HEK293 (cell line): Measurements from ENCODE around the gene LPCAT1.

Source experiments
- CTCF ChIA-PET: fragments of 350-600 bp; formaldehyde crosslinking; extraction: SDS; loops from one replicate; lab custom pipeline; 2021; ENCODE audit warnings: antibody characterized with exemption; lab: Yijun Ruan, JAX
- POLR2A ChIA-PET: fragments of 300-600 bp; formaldehyde crosslinking; extraction: SDS; loops from one replicate; lab custom pipeline; 2020; ENCODE audit warnings: antibody characterized with exemption, inconsistent platforms; lab: Yijun Ruan, JAX
- H3K27ac ChIP-seq: fragments of 200-500 bp; sonication (Bioruptor generic); 2 replicates; pipeline ENCODE4 v1.5.1; 2014; ENCODE audit warnings: low read depth, low read length, control low read depth, inconsistent platforms; ENCODE audit errors: extremely low read depth
- H3K36me3 ChIP-seq, 2 experiments: fragments of 200-500 bp in 1 of 2; sonication (Bioruptor generic) in 1 of 2; 1 replicate in 1 of 2; 2 replicates in 1 of 2; pipeline ENCODE4 v1.5.1; 2014 to 2017; ENCODE audit warnings: inconsistent platforms in 2 of 2, low read length in 2 of 2; ENCODE audit not compliant: control insufficient read depth in 2 of 2, insufficient read depth in 1 of 2
- H3K4me1 ChIP-seq: fragments of 200-500 bp; sonication (Bioruptor generic); 2 replicates; pipeline ENCODE4 v1.5.1; 2014; ENCODE audit warnings: mild to moderate bottlenecking, low read length, inconsistent platforms; ENCODE audit not compliant: control insufficient read depth, insufficient read depth
- H3K4me3 ChIP-seq: 2 replicates; pipeline ENCODE4 v1.5.1; 2011; ENCODE audit warnings: low read depth, mild to moderate bottlenecking, control low read depth, low read length, moderate library complexity
- H3K9me3 ChIP-seq: fragments of 200-500 bp; sonication (Bioruptor generic); 2 replicates; pipeline ENCODE4 v1.5.1; 2014; ENCODE audit warnings: low read depth, low read length, inconsistent platforms; ENCODE audit not compliant: control insufficient read depth, insufficient read depth
- BCL11B ChIP-seq: fragments of 450-650 bp; formaldehyde crosslinking; IDR thresholded peaks from 2 replicates; pipeline ENCODE4 v1.5.1; 2016; ENCODE audit warnings: low read depth, missing biosample characterization, missing genetic modification characterization
- OVOL3 ChIP-seq: fragments of 450-650 bp; formaldehyde crosslinking; IDR thresholded peaks from 2 replicates; pipeline ENCODE4 v1.5.1; 2016; ENCODE audit warnings: missing biosample characterization, missing genetic modification characterization
- YY2 ChIP-seq: fragments of 450-650 bp; formaldehyde crosslinking; IDR thresholded peaks from 2 replicates; pipeline ENCODE4 v1.5.1; 2016; ENCODE audit warnings: missing biosample characterization, missing genetic modification characterization
- ZNF133 ChIP-seq: fragments of 450-650 bp; formaldehyde crosslinking; IDR thresholded peaks from 2 replicates; pipeline ENCODE4 v1.5.1; 2016; ENCODE audit warnings: missing biosample characterization, missing genetic modification characterization
- ZNF184 ChIP-seq: fragments of 450-650 bp; IDR thresholded peaks from 2 replicates; pipeline ENCODE4 v1.5.1; 2018; ENCODE audit warnings: missing biosample characterization, mild to moderate bottlenecking, missing genetic modification characterization
- ZNF19 ChIP-seq: fragments of 450-650 bp; formaldehyde crosslinking; IDR thresholded peaks from 2 replicates; pipeline ENCODE4; 2016; ENCODE audit warnings: missing biosample characterization, missing genetic modification characterization, low read depth
- ZNF211 ChIP-seq: fragments of 450-650 bp; formaldehyde crosslinking; IDR thresholded peaks from 2 replicates; pipeline ENCODE4 v1.5.1; 2016; ENCODE audit warnings: low read depth, missing biosample characterization, missing genetic modification characterization
- ZNF335 ChIP-seq: fragments of 450-650 bp; formaldehyde crosslinking; conservative IDR thresholded peaks from 2 replicates; pipeline ENCODE4 v1.5.1; 2016; ENCODE audit warnings: missing biosample characterization, missing genetic modification characterization
- ZNF510 ChIP-seq: fragments of 450-650 bp; formaldehyde crosslinking; IDR thresholded peaks from 2 replicates; pipeline ENCODE4 v1.5.1; 2018; ENCODE audit warnings: mild to moderate bottlenecking, missing genetic modification characterization, missing biosample characterization; ENCODE audit not compliant: insufficient replicate concordance
- ZNF529 ChIP-seq: fragments of 450-650 bp; formaldehyde crosslinking; IDR thresholded peaks from 2 replicates; pipeline ENCODE4 v1.5.1; 2017; ENCODE audit warnings: missing genetic modification characterization, missing biosample characterization; ENCODE audit not compliant: insufficient replicate concordance
- ZNF621 ChIP-seq: fragments of 450-650 bp; formaldehyde crosslinking; IDR thresholded peaks from 2 replicates; pipeline ENCODE4 v1.5.1; 2017; ENCODE audit warnings: missing biosample characterization, missing genetic modification characterization
- ZNF624 ChIP-seq: fragments of 450-650 bp; formaldehyde crosslinking; IDR thresholded peaks from 2 replicates; pipeline ENCODE4 v1.5.1; 2017; ENCODE audit warnings: missing biosample characterization, missing genetic modification characterization
- ZNF660 ChIP-seq: fragments of 450-650 bp; IDR thresholded peaks from 2 replicates; pipeline ENCODE4 v1.5.1; 2018; ENCODE audit warnings: missing biosample characterization, mild to moderate bottlenecking, missing genetic modification characterization
- ZNF707 ChIP-seq: fragments of 450-650 bp; formaldehyde crosslinking; IDR thresholded peaks from 2 replicates; pipeline ENCODE4 v1.5.1; 2016; ENCODE audit warnings: missing biosample characterization, missing genetic modification characterization
- ZNF777 ChIP-seq: fragments of 450-650 bp; formaldehyde crosslinking; IDR thresholded peaks from 2 replicates; pipeline ENCODE4 v1.5.1; 2017; ENCODE audit warnings: missing biosample characterization, missing genetic modification characterization, borderline replicate concordance
- ZSCAN23 ChIP-seq: fragments of 450-650 bp; formaldehyde crosslinking; IDR thresholded peaks from 2 replicates; pipeline ENCODE4 v1.5.1; 2016; ENCODE audit warnings: missing biosample characterization, missing genetic modification characterization
- TF ChIP-seq, protein P1 (sequence below): fragments of 450-650 bp; formaldehyde crosslinking; IDR thresholded peaks from 2 replicates; pipeline ENCODE4 v1.5.1; 2016; ENCODE audit warnings: missing biosample characterization, missing genetic modification characterization
- TF ChIP-seq, protein P2 (sequence below): fragments of 450-650 bp; formaldehyde crosslinking; IDR thresholded peaks from 2 replicates; pipeline ENCODE4 v1.5.1; 2016; ENCODE audit warnings: missing biosample characterization, missing genetic modification characterization
- TF ChIP-seq, protein P3 (sequence below): fragments of 450-650 bp; formaldehyde crosslinking; IDR thresholded peaks from 2 replicates; pipeline ENCODE4 v1.5.1; 2016; ENCODE audit warnings: missing biosample characterization, missing genetic modification characterization
- TF ChIP-seq, protein P4 (sequence below): fragments of 450-650 bp; formaldehyde crosslinking; IDR thresholded peaks from 2 replicates; pipeline ENCODE4 v1.5.1; 2017; ENCODE audit warnings: missing biosample characterization, missing genetic modification characterization

The LPCAT1 gene

DNA sequence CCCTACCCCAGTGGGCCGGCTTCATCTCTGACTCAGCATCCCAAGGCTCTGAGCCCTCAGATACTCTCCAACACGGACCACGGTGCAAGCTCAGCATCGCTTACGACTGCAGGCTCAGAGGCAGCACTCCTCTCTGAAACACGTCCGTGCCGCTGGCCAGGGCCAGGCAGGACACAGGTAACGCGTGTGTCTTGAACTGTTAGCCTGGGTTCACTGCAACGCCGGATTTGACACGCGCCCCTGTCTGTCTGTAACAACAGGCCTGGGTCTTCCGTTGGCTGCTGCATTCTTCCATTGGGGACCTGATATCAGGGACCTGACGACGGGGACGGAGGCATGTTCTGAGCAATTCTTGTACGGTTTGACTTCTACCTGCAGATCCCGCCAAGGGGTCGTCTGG, 84.9 kb downstream of the LPCAT1 start:
- POLR2A ChIA-PET = no interaction called here
- Histone ChIP-seq H3K4me3 (no peak overlapping the region), H3K9me3 (no peaks in the 10 kb centered on the region), H3K36me3 (peaks cover 0 to 11% of the 10 kb centered on the region in 2 experiments; a peak in 1 of 3 replicates), H3K4me1 (no peaks in the 10 kb centered on the region), H3K27ac (no peak overlapping the region)
- TF ChIP-seq ZNF211 (tag by site-specific recombination) = no peak
- CTCF ChIA-PET = interaction anchor here (1.2 to 1.8 kb wide), 3 partner anchors 13 to 265 kb away, joined by 3 to 7 read pairs (median 4); no protein-coding TSS in a partner anchor

DNA sequence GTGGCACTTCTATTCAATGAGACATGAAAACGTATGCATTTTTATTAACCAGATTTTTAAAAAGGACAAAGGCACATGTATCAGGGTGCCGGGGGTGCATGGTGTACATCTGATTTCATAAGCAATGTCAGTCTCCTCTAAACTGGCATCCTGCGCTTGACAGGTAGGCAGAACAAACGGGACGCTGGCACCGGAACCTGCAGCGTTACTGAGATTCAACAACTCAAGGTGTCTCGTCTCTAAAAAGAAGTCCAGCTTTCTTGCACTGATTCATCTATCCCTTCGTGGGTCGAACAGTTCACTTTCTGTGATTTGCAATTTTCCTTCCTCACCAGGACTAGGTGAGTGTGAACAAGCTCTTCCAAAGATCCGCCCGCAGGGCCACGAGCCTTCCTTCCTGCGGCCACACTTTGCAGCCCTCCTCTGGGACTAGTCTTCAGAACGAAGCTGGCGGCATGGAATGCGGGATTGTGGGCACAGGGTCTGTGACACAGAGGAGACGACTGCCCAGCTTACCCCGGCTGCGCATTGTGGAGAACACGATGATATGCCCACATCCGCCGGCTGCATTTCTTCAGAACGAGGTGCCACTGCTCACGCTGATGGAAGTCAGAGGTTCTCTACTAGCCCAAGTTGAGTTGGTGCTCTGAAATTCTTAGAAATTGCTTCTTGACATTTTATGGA, 85.7 kb downstream of the LPCAT1 start:
- H3K27ac ChIP-seq = no peak overlapping the region
- no peak for TF ChIP-seq BCL11B (tag by site-specific recombination)
- TF ChIP-seq, protein P1, sequence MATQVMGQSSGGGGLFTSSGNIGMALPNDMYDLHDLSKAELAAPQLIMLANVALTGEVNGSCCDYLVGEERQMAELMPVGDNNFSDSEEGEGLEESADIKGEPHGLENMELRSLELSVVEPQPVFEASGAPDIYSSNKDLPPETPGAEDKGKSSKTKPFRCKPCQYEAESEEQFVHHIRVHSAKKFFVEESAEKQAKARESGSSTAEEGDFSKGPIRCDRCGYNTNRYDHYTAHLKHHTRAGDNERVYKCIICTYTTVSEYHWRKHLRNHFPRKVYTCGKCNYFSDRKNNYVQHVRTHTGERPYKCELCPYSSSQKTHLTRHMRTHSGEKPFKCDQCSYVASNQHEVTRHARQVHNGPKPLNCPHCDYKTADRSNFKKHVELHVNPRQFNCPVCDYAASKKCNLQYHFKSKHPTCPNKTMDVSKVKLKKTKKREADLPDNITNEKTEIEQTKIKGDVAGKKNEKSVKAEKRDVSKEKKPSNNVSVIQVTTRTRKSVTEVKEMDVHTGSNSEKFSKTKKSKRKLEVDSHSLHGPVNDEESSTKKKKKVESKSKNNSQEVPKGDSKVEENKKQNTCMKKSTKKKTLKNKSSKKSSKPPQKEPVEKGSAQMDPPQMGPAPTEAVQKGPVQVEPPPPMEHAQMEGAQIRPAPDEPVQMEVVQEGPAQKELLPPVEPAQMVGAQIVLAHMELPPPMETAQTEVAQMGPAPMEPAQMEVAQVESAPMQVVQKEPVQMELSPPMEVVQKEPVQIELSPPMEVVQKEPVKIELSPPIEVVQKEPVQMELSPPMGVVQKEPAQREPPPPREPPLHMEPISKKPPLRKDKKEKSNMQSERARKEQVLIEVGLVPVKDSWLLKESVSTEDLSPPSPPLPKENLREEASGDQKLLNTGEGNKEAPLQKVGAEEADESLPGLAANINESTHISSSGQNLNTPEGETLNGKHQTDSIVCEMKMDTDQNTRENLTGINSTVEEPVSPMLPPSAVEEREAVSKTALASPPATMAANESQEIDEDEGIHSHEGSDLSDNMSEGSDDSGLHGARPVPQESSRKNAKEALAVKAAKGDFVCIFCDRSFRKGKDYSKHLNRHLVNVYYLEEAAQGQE (tag by site-specific recombination) = no peak
- TF ChIP-seq ZNF510 = no peak
- TF ChIP-seq ZSCAN23 (tag by site-specific recombination) = no peak
- no peak for TF ChIP-seq ZNF777
- TF ChIP-seq ZNF133 (tag by site-specific recombination) = no peak
- no peak for TF ChIP-seq ZNF624
- TF ChIP-seq OVOL3 (tag by site-specific recombination) = no peak
- no peak for TF ChIP-seq ZNF19 (tag by site-specific recombination)
- no peak for TF ChIP-seq ZNF335 (tag by site-specific recombination)
- TF ChIP-seq ZNF184 (tag by site-specific recombination) = no peak
- no peak for TF ChIP-seq ZNF660 (tag by site-specific recombination)
- TF ChIP-seq, protein P2, sequence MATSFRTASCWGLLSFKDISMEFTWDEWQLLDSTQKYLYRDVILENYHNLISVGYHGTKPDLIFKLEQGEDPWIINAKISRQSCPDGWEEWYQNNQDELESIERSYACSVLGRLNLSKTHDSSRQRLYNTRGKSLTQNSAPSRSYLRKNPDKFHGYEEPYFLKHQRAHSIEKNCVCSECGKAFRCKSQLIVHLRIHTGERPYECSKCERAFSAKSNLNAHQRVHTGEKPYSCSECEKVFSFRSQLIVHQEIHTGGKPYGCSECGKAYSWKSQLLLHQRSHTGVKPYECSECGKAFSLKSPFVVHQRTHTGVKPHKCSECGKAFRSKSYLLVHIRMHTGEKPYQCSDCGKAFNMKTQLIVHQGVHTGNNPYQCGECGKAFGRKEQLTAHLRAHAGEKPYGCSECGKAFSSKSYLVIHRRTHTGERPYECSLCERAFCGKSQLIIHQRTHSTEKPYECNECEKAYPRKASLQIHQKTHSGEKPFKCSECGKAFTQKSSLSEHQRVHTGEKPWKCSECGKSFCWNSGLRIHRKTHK (tag by site-specific recombination) = no peak
- TF ChIP-seq, protein P3, sequence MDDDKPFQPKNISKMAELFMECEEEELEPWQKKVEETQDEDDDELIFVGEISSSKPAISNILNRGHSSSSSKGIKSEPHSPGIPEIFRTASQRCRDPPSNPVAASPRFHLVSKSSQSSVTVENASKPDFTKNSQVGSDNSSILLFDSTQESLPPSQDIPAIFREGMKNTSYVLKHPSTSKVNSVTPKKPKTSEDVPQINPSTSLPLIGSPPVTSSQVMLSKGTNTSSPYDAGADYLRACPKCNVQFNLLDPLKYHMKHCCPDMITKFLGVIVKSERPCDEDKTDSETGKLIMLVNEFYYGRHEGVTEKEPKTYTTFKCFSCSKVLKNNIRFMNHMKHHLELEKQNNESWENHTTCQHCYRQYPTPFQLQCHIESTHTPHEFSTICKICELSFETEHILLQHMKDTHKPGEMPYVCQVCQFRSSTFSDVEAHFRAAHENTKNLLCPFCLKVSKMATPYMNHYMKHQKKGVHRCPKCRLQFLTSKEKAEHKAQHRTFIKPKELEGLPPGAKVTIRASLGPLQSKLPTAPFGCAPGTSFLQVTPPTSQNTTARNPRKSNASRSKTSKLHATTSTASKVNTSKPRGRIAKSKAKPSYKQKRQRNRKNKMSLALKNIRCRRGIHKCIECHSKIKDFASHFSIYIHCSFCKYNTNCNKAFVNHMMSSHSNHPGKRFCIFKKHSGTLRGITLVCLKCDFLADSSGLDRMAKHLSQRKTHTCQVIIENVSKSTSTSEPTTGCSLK (tag by site-specific recombination) = no peak
- TF ChIP-seq YY2 = no peak
- TF ChIP-seq ZNF621 (tag by site-specific recombination) = no peak
- TF ChIP-seq, protein P4, sequence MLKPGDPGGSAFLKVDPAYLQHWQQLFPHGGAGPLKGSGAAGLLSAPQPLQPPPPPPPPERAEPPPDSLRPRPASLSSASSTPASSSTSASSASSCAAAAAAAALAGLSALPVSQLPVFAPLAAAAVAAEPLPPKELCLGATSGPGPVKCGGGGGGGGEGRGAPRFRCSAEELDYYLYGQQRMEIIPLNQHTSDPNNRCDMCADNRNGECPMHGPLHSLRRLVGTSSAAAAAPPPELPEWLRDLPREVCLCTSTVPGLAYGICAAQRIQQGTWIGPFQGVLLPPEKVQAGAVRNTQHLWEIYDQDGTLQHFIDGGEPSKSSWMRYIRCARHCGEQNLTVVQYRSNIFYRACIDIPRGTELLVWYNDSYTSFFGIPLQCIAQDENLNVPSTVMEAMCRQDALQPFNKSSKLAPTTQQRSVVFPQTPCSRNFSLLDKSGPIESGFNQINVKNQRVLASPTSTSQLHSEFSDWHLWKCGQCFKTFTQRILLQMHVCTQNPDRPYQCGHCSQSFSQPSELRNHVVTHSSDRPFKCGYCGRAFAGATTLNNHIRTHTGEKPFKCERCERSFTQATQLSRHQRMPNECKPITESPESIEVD (tag by site-specific recombination) = no peak
- no peak for TF ChIP-seq ZNF529 (tag by site-specific recombination)
- no peak for TF ChIP-seq ZNF707 (tag by site-specific recombination)
- peaks cover 0 to 11% of the 10 kb centered on the region in 2 experiments; a peak in 1 of 3 replicates for H3K36me3 ChIP-seq
- ChIA-PET CTCF (interaction anchor here (1.0 to 1.8 kb wide), 5 partner anchors 14 to 264 kb away, joined by 3 to 7 read pairs (median 5); no protein-coding TSS in a partner anchor), POLR2A (no interaction called here)
- H3K4me1 ChIP-seq = no peaks in the 10 kb centered on the region
- no peak overlapping the region for H3K4me3 ChIP-seq
- no peaks in the 10 kb centered on the region for H3K9me3 ChIP-seq
